ENCODE results near the gene PHACTR1. TPM values are rescaled to one million over a fixed set of nuclear protein-coding genes. Genes with fewer than 3 reads are reported as not detected.
A peak's percentile ranks its signal among the peaks of the same experiment; 100 is the strongest.

The PHACTR1 gene
- total RNA-seq, 1 experiment from 2014 or later: 15.5 TPM

DNA sequence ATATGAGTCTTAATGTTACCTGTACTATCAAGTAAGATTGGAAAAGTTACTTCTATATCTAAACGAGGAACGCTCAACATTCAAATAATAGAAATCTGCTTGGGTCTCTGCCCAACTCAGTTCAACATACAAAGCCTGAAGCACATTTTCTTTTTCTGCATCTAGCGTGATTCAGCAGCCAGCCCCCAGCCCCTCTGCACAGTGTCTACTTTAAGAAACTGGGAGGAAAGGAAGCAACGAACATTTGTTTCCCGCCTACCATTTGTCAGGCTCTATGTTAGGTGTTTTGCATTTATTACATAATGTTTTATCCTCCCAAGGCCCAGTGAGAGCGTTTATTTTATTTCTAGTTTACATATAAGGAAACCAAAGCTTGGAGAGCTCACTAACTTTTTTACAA is 17.3 kb downstream of the PHACTR1 start (continued):
- TF ChIP-seq, protein P1, sequence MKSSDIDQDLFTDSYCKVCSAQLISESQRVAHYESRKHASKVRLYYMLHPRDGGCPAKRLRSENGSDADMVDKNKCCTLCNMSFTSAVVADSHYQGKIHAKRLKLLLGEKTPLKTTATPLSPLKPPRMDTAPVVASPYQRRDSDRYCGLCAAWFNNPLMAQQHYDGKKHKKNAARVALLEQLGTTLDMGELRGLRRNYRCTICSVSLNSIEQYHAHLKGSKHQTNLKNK (CRISPR knock-in tag; IDR thresholded peaks at IDR 0.05): no peak
- TF ChIP-seq NR1H2 (CRISPR knock-in tag; IDR thresholded peaks at IDR 0.05) (no peak), ZNF263 (CRISPR knock-in tag; IDR thresholded peaks at IDR 0.05; ENCODE audit: low read depth) (no peak), TCF7 (CRISPR knock-in tag; IDR thresholded peaks at IDR 0.05; ENCODE audit: low read depth) (no peak), HMGA2 (CRISPR knock-in tag; IDR thresholded peaks at IDR 0.05) (no peak), CREM (CRISPR knock-in tag; IDR thresholded peaks at IDR 0.05) (no peak)
- TF ChIP-seq, protein P2, sequence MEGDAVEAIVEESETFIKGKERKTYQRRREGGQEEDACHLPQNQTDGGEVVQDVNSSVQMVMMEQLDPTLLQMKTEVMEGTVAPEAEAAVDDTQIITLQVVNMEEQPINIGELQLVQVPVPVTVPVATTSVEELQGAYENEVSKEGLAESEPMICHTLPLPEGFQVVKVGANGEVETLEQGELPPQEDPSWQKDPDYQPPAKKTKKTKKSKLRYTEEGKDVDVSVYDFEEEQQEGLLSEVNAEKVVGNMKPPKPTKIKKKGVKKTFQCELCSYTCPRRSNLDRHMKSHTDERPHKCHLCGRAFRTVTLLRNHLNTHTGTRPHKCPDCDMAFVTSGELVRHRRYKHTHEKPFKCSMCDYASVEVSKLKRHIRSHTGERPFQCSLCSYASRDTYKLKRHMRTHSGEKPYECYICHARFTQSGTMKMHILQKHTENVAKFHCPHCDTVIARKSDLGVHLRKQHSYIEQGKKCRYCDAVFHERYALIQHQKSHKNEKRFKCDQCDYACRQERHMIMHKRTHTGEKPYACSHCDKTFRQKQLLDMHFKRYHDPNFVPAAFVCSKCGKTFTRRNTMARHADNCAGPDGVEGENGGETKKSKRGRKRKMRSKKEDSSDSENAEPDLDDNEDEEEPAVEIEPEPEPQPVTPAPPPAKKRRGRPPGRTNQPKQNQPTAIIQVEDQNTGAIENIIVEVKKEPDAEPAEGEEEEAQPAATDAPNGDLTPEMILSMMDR (IDR thresholded peaks at IDR 0.05): no peak
- TF ChIP-seq, protein P3, sequence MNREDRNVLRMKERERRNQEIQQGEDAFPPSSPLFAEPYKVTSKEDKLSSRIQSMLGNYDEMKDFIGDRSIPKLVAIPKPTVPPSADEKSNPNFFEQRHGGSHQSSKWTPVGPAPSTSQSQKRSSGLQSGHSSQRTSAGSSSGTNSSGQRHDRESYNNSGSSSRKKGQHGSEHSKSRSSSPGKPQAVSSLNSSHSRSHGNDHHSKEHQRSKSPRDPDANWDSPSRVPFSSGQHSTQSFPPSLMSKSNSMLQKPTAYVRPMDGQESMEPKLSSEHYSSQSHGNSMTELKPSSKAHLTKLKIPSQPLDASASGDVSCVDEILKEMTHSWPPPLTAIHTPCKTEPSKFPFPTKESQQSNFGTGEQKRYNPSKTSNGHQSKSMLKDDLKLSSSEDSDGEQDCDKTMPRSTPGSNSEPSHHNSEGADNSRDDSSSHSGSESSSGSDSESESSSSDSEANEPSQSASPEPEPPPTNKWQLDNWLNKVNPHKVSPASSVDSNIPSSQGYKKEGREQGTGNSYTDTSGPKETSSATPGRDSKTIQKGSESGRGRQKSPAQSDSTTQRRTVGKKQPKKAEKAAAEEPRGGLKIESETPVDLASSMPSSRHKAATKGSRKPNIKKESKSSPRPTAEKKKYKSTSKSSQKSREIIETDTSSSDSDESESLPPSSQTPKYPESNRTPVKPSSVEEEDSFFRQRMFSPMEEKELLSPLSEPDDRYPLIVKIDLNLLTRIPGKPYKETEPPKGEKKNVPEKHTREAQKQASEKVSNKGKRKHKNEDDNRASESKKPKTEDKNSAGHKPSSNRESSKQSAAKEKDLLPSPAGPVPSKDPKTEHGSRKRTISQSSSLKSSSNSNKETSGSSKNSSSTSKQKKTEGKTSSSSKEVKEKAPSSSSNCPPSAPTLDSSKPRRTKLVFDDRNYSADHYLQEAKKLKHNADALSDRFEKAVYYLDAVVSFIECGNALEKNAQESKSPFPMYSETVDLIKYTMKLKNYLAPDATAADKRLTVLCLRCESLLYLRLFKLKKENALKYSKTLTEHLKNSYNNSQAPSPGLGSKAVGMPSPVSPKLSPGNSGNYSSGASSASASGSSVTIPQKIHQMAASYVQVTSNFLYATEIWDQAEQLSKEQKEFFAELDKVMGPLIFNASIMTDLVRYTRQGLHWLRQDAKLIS (CRISPR knock-in tag; IDR thresholded peaks at IDR 0.05; ENCODE audit: borderline replicate concordance): no peak

DNA sequence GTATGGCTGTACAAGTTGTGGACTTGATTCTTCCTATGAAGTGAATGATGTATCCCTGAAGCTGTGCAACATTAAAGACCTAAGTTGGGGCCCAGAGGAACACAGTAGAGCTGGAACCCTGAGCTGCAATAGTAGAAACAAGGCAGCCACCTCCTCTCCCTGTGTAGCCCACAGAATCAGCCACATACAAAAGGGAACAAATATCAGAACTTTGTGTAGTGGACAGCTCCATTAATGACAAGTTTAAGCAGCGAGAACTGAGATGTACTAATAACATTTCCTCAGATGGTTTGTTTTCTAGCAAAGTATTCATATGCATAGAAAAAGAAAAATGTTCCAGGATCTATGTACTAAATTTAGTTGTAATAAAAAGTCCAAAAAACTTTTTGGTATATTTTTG is 19.2 kb downstream of the PHACTR1 start:
- ChIA-PET POLR2A (interaction anchor here (0.6 kb wide), 1 partner anchor 1237 kb away, joined by 3 read pairs; no protein-coding TSS in a partner anchor), CTCF (interaction anchor here (1.0 kb wide), 2 partner anchors 98 to 158 kb away, joined by 3 to 4 read pairs; no protein-coding TSS in a partner anchor)
- H3K4me1 Mint-ChIP-seq: no peaks in the 10 kb centered on the region
- no peaks in the 10 kb centered on the region for H3K36me3 Mint-ChIP-seq
- TF ChIP-seq ZNF138 (CRISPR knock-in tag; conservative IDR thresholded peaks at IDR 0.05): no peak
- no peak for TF ChIP-seq CREB1 (CRISPR knock-in tag; IDR thresholded peaks at IDR 0.05)
- no peak for TF ChIP-seq FOXP1 (CRISPR knock-in tag; IDR thresholded peaks at IDR 0.05; ENCODE audit: borderline replicate concordance)
- H3K27ac Mint-ChIP-seq: no peak overlapping the region
- no peaks in the 10 kb centered on the region for H3K27me3 Mint-ChIP-seq (ENCODE audit: low read depth)
- H3K4me3 Mint-ChIP-seq: no peak overlapping the region
- DNase-seq (ENCODE audit: low spot score): no peak
- peaks cover 4% of the 10 kb centered on the region; the same call in 1 of the 2 replicates for H3K9me3 Mint-ChIP-seq
- no peak for ATAC-seq

DNA sequence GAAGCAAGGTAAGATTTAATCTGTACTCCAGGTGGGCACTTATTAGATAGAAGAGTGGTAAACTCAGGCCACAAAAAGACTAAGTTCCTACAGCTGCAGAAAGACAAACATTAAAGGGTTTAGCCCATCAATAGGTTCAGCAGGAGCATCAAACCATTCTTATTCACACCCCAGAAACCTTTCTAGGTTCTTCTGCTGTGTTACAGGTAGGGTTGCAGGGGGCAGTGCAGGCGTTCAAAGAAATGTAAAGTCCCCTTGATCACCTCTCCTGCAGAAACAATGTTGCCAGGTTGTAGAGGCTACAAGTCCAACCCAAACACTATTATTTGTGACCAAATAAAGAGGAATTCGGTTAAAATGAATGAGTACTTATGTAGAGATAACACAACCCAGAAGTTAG is 31.8 kb downstream of the PHACTR1 start:
- Mint-ChIP-seq H3K36me3 (peaks cover 25% of the 10 kb centered on the region), H3K27ac (no peak overlapping the region), H3K4me1 (peaks cover 34% of the 10 kb centered on the region), H3K4me3 (peak overlapping the region; percentile 89), H3K9me3 (peaks cover 27% of the 10 kb centered on the region), H3K27me3 (ENCODE audit: low read depth) (peaks cover 36% of the 10 kb centered on the region)
- DNase-seq (ENCODE audit: low spot score): no peak
- peak; percentile 19 for ATAC-seq
- POLR2A ChIA-PET: no interaction called here
- CTCF ChIA-PET: interaction anchor here (1.7 kb wide), 1 partner anchor 145 kb away, joined by 5 read pairs; no protein-coding TSS in a partner anchor
- no peak for TF ChIP-seq FOXK1 (CRISPR knock-in tag; IDR thresholded peaks at IDR 0.05)
- TF ChIP-seq ZNF138 (CRISPR knock-in tag; conservative IDR thresholded peaks at IDR 0.05): no peak
- TF ChIP-seq, protein P3 (CRISPR knock-in tag; IDR thresholded peaks at IDR 0.05; ENCODE audit: borderline replicate concordance): no peak
- TF ChIP-seq, protein P4, sequence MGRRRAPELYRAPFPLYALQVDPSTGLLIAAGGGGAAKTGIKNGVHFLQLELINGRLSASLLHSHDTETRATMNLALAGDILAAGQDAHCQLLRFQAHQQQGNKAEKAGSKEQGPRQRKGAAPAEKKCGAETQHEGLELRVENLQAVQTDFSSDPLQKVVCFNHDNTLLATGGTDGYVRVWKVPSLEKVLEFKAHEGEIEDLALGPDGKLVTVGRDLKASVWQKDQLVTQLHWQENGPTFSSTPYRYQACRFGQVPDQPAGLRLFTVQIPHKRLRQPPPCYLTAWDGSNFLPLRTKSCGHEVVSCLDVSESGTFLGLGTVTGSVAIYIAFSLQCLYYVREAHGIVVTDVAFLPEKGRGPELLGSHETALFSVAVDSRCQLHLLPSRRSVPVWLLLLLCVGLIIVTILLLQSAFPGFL (CRISPR knock-in tag; IDR thresholded peaks at IDR 0.05; ENCODE audit: borderline replicate concordance): no peak
- TF ChIP-seq ZNF416 (CRISPR knock-in tag; IDR thresholded peaks at IDR 0.05): no peak
- TF ChIP-seq FOXP1 (CRISPR knock-in tag; IDR thresholded peaks at IDR 0.05; ENCODE audit: borderline replicate concordance): no peak
- no peak for TF ChIP-seq NFATC4 (CRISPR knock-in tag; IDR thresholded peaks at IDR 0.05)
- TF ChIP-seq, protein P5, sequence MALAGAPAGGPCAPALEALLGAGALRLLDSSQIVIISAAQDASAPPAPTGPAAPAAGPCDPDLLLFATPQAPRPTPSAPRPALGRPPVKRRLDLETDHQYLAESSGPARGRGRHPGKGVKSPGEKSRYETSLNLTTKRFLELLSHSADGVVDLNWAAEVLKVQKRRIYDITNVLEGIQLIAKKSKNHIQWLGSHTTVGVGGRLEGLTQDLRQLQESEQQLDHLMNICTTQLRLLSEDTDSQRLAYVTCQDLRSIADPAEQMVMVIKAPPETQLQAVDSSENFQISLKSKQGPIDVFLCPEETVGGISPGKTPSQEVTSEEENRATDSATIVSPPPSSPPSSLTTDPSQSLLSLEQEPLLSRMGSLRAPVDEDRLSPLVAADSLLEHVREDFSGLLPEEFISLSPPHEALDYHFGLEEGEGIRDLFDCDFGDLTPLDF (CRISPR knock-in tag; IDR thresholded peaks at IDR 0.05): no peak
- TF ChIP-seq, protein P6, sequence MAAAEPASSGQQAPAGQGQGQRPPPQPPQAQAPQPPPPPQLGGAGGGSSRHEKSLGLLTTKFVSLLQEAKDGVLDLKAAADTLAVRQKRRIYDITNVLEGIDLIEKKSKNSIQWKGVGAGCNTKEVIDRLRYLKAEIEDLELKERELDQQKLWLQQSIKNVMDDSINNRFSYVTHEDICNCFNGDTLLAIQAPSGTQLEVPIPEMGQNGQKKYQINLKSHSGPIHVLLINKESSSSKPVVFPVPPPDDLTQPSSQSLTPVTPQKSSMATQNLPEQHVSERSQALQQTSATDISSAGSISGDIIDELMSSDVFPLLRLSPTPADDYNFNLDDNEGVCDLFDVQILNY (CRISPR knock-in tag; IDR thresholded peaks at IDR 0.05): no peak

Data from WTC11 (cell line).